ENCODE data around the gene RHOV.

DNA sequence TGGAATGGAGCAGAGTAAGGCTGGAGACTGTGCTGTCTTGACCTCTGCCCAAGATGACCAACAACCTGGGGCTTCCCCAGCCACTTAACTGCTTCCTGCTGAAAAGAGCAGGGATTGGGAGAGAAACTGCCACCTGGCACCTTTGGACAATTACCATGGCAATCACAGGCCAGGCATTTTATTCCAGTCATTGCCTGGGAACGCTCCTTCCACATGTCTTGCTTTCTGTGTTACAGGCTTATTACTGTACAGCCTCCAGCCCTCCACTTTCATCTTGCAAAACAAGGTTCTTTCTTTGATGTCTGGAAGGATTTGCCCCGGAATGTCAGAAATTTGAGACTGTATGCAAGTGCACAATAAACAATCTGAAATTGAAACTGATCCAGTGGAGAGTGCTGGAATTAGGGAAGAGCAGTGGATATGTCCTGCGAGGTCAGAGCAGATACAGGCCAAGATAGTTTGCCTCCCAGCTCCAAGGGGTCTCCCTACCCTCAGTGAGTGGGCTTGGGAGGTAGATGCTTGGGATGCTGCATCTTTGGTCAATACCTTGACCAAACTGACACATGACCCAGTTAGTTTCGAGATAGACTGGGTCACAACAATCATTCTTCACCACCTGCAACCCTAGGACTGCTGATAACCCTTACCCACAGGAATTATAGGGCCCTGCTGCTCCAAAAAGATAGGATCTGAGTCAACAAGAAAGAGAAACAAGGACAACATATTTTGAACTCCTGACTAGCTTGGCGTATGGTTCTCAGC is 48.2 kb downstream of the RHOV start:
- TF ChIP-seq CTCF (IDR thresholded peaks at IDR 0.05) (no peak), POLR2A (IDR thresholded peaks at IDR 0.05) (no peak)

Data from tibial nerve (tissue), 3 donors.